GM12875 (cell line): ENCODE results near the gene OSTF1.

Source experiments
- H3K4me3 ChIP-seq: one replicate; pipeline ENCODE4 v1.5.1; 2011; ENCODE audit warnings: low read depth, low read length, control low read depth
- TF ChIP-seq, protein P1 (sequence below): IDR thresholded peaks from 2 replicates; pipeline ENCODE4 v1.5.1; 2011; ENCODE audit warnings: low read depth, mild to moderate bottlenecking, control low read depth, inconsistent platforms, low read length, moderate library complexity, borderline replicate concordance; ENCODE audit not compliant: insufficient read depth

OSTF1 gene

DNA sequence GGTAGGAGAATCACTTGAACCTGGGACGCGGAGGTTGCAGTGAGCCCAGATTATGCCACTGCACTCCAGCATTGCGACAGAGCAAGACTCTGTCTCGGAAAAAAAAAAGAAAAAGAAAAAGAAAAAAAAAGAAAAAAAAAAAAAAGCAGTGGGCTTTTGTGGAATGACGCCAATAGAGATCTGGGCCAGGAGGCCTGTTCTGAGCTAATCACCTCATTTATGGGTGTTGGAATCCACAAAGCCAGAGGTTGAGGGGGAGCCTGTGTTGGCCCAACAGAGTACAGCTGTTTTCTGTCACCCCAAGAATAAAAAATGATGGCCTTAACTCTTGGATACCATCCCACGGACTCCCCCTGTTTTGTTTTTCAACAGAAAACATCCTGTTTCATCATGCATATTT lies 18.5 kb downstream of the OSTF1 start:
- TF ChIP-seq, protein P1, sequence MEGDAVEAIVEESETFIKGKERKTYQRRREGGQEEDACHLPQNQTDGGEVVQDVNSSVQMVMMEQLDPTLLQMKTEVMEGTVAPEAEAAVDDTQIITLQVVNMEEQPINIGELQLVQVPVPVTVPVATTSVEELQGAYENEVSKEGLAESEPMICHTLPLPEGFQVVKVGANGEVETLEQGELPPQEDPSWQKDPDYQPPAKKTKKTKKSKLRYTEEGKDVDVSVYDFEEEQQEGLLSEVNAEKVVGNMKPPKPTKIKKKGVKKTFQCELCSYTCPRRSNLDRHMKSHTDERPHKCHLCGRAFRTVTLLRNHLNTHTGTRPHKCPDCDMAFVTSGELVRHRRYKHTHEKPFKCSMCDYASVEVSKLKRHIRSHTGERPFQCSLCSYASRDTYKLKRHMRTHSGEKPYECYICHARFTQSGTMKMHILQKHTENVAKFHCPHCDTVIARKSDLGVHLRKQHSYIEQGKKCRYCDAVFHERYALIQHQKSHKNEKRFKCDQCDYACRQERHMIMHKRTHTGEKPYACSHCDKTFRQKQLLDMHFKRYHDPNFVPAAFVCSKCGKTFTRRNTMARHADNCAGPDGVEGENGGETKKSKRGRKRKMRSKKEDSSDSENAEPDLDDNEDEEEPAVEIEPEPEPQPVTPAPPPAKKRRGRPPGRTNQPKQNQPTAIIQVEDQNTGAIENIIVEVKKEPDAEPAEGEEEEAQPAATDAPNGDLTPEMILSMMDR: no peak
- H3K4me3 ChIP-seq: no peak overlapping the region

DNA sequence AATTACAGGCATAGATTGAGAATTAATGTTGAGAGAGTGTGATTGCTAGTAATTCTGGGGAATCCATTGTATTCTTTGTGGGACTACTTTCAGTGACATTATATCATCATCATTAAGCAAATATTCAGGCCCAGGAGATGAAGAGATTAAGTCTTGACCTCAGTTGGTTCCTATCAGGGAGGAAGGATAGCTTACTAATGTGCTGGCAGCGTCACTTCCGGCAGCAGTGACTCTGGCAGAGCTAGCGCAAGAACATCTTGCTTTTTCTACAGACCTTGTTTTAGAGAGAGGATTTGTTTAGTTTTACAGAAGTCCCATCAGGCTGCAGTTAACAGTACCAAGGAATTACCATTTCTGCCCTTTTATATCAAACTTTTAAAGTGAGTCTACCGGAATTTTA lies 20.3 kb downstream of the OSTF1 start:
- H3K4me3 ChIP-seq: no peak overlapping the region
- TF ChIP-seq, protein P1: no peak

DNA sequence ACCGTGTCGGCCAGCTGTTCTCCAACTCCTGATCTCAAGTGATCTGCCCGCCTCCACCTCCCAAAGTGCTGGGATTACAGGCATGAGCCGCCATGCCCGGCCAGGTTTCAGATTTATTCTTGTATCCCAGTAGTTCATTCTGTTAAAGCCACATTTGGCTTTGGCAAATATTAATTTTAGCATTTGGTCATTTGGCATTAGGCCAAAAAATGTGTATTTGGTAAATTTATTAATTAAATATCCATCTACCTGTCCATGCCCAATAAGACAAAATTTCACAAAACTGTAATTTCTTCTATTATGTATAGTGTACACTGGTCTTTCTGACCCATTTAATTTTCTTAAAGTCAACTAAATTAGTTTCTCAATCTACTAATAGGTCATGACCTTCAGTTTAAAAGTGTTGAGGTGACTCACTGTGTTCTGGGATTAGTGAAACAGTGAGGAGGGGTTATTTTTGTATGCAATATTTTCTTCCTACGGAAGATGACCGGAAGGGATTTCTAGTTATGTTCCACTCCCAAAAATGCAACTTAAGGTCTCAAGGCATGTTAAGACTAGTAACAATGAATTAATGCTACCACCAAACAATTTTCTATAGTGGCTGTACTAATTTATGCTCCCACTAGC lies 21.0 kb downstream of the OSTF1 start:
- TF ChIP-seq, protein P1: no peak

DNA sequence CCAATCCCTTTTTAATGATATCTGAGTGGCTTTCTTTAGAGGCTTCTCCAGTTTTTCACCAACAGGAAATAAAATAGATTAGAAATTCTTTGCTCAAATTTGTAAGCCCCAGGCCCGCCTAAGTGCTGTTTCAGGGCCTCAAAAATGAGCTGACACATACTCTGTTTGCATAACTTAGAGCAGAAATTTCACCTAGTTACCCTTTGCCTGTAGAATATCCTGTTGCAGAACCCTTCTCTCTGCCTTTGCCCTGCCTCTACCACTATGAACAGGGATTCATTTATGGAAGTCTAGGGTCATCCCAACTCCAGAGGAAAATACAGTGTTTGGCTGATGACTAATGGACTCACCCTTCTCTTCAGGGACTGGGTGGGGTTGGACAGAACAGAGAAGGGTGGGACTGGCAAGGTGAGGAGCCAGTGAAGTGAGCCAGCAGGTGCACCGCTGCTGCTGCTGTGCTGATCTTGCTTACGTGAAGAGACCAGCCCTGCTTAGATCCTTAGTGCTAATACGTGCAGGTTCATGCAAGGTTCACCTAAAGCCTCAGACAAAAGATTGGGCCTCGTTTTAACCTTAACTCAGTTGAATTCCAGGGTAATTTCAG lies 22.8 kb downstream of the OSTF1 start:
- H3K4me3 ChIP-seq: no peak overlapping the region
- TF ChIP-seq, protein P1: no peak

More for the DNA sequence above, 21.0 kb downstream of the OSTF1 start:
- H3K4me3 ChIP-seq: no peak overlapping the region

DNA sequence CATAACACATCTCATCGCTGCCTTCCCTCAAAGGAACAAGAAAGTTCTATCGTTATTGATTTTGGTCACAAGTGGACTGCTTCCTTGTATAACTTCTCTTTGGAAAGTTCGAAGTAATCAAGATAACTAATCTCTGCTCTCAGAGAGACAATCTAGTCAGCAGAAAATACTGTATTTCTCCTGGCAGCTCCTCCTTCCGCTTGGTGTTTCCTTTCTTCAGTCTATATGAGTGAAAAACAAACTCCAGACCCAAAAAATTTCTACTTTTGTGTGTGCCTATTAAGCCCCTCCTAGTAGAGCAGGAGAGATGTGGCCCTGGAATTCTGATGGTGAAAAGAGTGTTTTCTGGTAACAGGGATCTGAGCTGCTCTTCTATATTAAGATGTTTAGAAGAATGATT lies 24.5 kb downstream of the OSTF1 start:
- no peak overlapping the region for H3K4me3 ChIP-seq
- TF ChIP-seq, protein P1: no peak

DNA sequence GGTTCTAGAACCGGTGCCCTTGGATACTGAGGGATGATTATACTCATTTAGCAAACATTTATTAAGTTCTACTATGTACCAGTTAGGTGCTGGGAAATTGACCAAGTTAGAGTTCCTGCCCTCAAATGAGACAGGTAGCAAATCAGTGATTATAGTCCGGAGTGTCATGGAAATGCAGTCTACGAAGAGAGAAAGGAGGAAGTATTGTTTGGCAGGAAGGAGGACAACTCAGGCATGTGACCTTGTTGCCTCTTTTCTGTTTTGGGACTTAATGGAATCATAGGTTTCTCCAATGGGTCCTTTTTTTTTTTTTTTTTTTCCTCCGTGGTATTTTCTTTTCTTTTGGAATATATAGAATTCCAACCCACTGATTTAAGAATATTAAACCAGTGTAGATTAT lies 28.0 kb downstream of the OSTF1 start:
- TF ChIP-seq, protein P1: no peak
- no peak overlapping the region for H3K4me3 ChIP-seq

DNA sequence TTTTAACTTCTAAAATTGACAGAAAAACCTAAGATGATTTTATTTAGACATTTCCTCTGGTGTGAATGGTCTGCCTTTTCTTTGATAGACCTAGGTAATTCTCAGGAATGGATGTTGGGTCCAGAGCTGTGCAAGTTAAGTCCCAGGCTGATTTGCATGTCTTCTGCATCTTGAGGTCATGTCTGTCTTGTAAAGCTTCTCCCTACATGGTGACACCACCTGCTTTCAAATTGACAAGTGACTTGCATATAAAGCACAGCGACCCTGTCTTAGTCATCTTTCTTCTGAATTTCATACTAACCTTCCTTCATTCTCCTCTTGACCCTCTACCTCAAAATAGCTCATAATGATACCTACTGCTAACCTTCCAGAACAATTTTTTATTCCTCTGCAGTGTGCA lies 29.2 kb downstream of the OSTF1 start:
- H3K4me3 ChIP-seq: no peak overlapping the region
- TF ChIP-seq, protein P1: no peak
